Astrocyte (in vitro differentiated cells and primary cell): ENCODE results near the gene MT1X. TPM values are rescaled to one million over a fixed set of nuclear protein-coding genes. Genes with fewer than 3 reads are reported as not detected.
A peak's percentile ranks its signal among the peaks of the same experiment; 100 is the strongest.

Experiments
- DNase-seq: peaks from one replicate; pipeline ENCODE4 v3.0.0-alpha.2; 2010; ENCODE audit warnings: low read depth
- FAIRE-seq: peaks from 2 replicates; lab custom pipeline; 2011; peaks lifted over from hg19 to GRCh38; lab: Jason Lieb, UNC
- H2AFZ ChIP-seq: 2 replicates; pipeline ENCODE4 v1.6.0; 2012; ENCODE audit warnings: low read depth, low read length, inconsistent platforms
- H3K27ac ChIP-seq: 2 replicates; pipeline ENCODE4 v1.5.1; 2011; ENCODE audit warnings: low read depth, low read length, inconsistent platforms
- H3K27me3 ChIP-seq: 2 replicates; pipeline ENCODE4 v1.6.0; 2011; ENCODE audit warnings: low read length, inconsistent platforms; ENCODE audit not compliant: insufficient read depth
- H3K36me3 ChIP-seq: 2 replicates; pipeline ENCODE4 v1.5.1; 2011; ENCODE audit warnings: low read length, inconsistent platforms; ENCODE audit not compliant: insufficient read depth
- H3K4me1 ChIP-seq: 2 replicates; pipeline ENCODE4 v1.5.1; 2011; ENCODE audit warnings: low read length, inconsistent platforms; ENCODE audit not compliant: insufficient read depth
- H3K4me2 ChIP-seq: 2 replicates; pipeline ENCODE4 v1.6.0; 2012; ENCODE audit warnings: low read length, inconsistent platforms
- H3K4me3 ChIP-seq: 2 replicates; pipeline ENCODE4 v1.5.1; 2011; ENCODE audit warnings: low read depth, mild to moderate bottlenecking, low read length, inconsistent platforms; ENCODE audit not compliant: insufficient read depth
- H3K79me2 ChIP-seq: 2 replicates; pipeline ENCODE4 v1.6.0; 2012; ENCODE audit warnings: mild to moderate bottlenecking, low read length, inconsistent platforms; ENCODE audit not compliant: insufficient read depth
- H3K9ac ChIP-seq: 2 replicates; pipeline ENCODE4 v1.6.0; 2012; ENCODE audit warnings: mild to moderate bottlenecking, low read length, inconsistent platforms
- H3K9me3 ChIP-seq: 2 replicates; pipeline ENCODE4 v1.5.1; 2012; ENCODE audit warnings: low read depth, mild to moderate bottlenecking, low read length, inconsistent platforms; ENCODE audit not compliant: insufficient read depth
- H4K20me1 ChIP-seq: 2 replicates; pipeline ENCODE4 v1.6.0; 2012; ENCODE audit warnings: low read length, inconsistent platforms; ENCODE audit not compliant: insufficient read depth
- H3K27ac Mint-ChIP-seq: one replicate; pipeline ENCODE4 v1.8.0; 2021; ENCODE audit warnings: mild to moderate bottlenecking, mixed read lengths; ENCODE audit not compliant: unreplicated experiment
- H3K27me3 Mint-ChIP-seq: one replicate; pipeline ENCODE4 v1.8.0; 2021; ENCODE audit warnings: low read depth, mixed read lengths; ENCODE audit not compliant: unreplicated experiment
- H3K36me3 Mint-ChIP-seq: one replicate; pipeline ENCODE4 v1.8.0; 2021; ENCODE audit warnings: low read depth, mixed read lengths; ENCODE audit not compliant: unreplicated experiment
- H3K4me1 Mint-ChIP-seq: one replicate; pipeline ENCODE4 v1.8.0; 2021; ENCODE audit warnings: low read depth, mixed read lengths; ENCODE audit not compliant: unreplicated experiment
- H3K4me3 Mint-ChIP-seq: one replicate; pipeline ENCODE4 v1.8.0; 2021; ENCODE audit warnings: mild to moderate bottlenecking, moderate library complexity, mixed read lengths; ENCODE audit not compliant: unreplicated experiment
- H3K9me3 Mint-ChIP-seq: one replicate; pipeline ENCODE4 v1.8.0; 2021; ENCODE audit warnings: mild to moderate bottlenecking, mixed read lengths; ENCODE audit not compliant: unreplicated experiment
- CTCF ChIP-seq: IDR thresholded peaks from 2 replicates; pipeline ENCODE4 v1.5.1; 2011; ENCODE audit warnings: low read depth, mild to moderate bottlenecking, inconsistent platforms, low read length, moderate library complexity; ENCODE audit not compliant: insufficient read depth
- EZH2 ChIP-seq: IDR thresholded peaks from 2 replicates; pipeline ENCODE4 v1.6.1; 2012; ENCODE audit warnings: mild to moderate bottlenecking, low read length, inconsistent platforms; ENCODE audit not compliant: insufficient read depth
- total RNA-seq: library from RNA; stranded (reverse); gene quantifications from 2 replicates; pipeline ENCODE4 v1.2.1, GENCODE V29; 2021

The MT1X gene
- total RNA-seq, 1 donor from 2014 or later, result 7.0 TPM

DNA sequence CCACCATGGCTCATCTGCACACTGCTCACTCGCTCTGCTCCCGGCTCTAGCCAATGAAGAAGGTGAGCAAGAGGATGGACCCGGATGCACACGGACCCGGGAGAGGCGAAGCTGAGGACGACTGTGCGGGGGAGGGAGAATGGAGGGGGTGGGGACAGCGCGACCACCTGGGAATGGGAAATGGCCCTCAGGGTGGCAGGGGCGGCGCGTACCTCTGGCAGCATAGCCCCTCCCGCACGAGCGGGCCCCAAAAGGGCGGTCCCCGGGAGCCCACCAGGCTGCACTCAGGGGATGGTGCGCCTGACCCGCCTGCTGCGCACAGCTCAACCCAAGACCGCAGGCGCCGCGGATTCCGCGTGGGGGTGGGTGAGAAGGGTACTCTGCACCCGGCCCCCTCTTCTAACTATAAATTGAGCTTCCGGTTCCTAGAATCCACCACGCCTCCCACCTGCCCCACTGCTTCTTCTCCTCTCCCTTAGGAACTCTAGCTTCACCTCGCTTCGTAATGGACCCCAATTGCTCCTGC lies 6.5 kb upstream of the MT1X start:
- Mint-ChIP-seq H3K4me3 (no peak overlapping the region), H3K4me1 (no peaks in the 10 kb centered on the region), H3K36me3 (peaks cover 2% of the 10 kb centered on the region), H3K27ac (no peak overlapping the region), H3K9me3 (no peaks in the 10 kb centered on the region), H3K27me3 (peaks cover 86% of the 10 kb centered on the region)
- peaks cover 6% of the 10 kb centered on the region for H3K4me1 ChIP-seq
- H3K4me3 ChIP-seq, result no peak overlapping the region
- no peak overlapping the region for H3K27ac ChIP-seq
- no peaks in the 10 kb centered on the region for H4K20me1 ChIP-seq
- FAIRE-seq (no peak), DNase-seq (no peak)
- H3K4me2 ChIP-seq, result peak overlapping the region; percentile 70
- no peak overlapping the region for H3K9ac ChIP-seq
- H3K36me3 ChIP-seq, result no peaks in the 10 kb centered on the region
- H3K27me3 ChIP-seq, result peaks cover 53% of the 10 kb centered on the region
- no peaks in the 10 kb centered on the region for H3K79me2 ChIP-seq
- no peak overlapping the region for H2AFZ ChIP-seq
- TF ChIP-seq EZH2, result no peak
- TF ChIP-seq CTCF, result no peak
- no peaks in the 10 kb centered on the region for H3K9me3 ChIP-seq

DNA sequence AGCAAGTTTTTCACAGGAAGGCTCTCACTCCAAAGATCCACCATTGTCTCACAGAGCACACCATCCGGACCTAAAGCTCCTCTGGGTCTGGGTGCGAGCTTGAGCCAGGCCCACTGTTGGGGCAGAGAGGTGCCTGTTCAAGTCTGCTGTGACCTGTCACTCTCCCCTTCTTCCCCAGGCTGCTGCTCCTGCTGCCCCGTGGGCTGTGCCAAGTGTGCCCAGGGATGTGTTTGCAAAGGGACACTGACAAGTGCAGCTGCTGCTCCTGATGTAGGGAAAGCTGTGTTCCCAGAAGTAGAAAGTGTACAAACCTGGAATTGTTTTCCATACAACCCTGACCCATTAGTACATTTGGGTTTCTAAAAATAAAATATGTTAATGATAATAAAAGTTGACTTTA lies 4.8 kb upstream of the MT1X start:
- Histone ChIP-seq H3K9ac (no peak overlapping the region), H3K27ac (no peak overlapping the region), H3K36me3 (no peaks in the 10 kb centered on the region), H3K9me3 (no peaks in the 10 kb centered on the region), H3K4me2 (no peak overlapping the region), H3K79me2 (no peaks in the 10 kb centered on the region), H3K4me1 (peaks cover 13% of the 10 kb centered on the region), H3K4me3 (no peak overlapping the region), H3K27me3 (peaks cover 35% of the 10 kb centered on the region), H4K20me1 (no peaks in the 10 kb centered on the region), H2AFZ (no peak overlapping the region)
- peaks cover 3% of the 10 kb centered on the region for H3K4me1 Mint-ChIP-seq
- DNase-seq, result no peak
- no peaks in the 10 kb centered on the region for H3K36me3 Mint-ChIP-seq
- peaks cover 74% of the 10 kb centered on the region for H3K27me3 Mint-ChIP-seq
- TF ChIP-seq EZH2, result no peak
- TF ChIP-seq CTCF, result no peak
- peaks cover 1% of the 10 kb centered on the region for H3K9me3 Mint-ChIP-seq
- no peak overlapping the region for H3K4me3 Mint-ChIP-seq
- no peak overlapping the region for H3K27ac Mint-ChIP-seq
- FAIRE-seq, result no peak

DNA sequence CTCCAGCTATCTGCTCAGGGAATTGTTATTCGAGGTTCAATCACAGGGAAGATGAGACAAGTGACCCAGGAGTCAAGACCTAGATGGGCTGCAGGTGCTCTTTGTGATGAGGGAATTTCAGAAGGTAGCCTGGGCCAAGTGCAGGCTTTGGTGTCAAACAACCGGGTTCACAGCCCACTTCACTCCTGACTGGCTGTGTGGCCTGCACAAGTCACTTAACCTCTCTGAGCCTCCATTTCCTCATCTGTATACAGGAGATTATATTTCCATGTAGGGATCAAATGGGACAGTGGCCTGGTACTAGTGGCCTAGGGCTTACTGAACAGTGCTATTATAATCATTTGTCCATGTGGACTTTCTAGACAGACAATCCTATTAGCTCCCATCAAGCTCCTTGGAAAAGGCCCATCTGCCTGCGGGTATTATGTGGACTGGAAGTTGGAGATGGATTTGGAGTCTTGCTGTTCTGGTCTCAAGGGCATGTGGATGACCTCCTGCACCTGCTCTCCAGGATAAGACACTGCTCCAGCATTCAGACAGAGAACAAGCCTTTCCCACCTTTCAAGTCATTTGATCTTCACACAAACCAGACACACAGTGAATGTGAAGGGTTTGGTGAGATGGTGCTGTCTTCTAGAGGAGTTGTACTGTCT lies 3.1 kb upstream of the MT1X start:
- peaks cover 68% of the 10 kb centered on the region for H3K27me3 Mint-ChIP-seq
- no peaks in the 10 kb centered on the region for H3K79me2 ChIP-seq
- peaks cover 20% of the 10 kb centered on the region for H3K4me1 ChIP-seq
- no peaks in the 10 kb centered on the region for H3K9me3 ChIP-seq
- H3K4me1 Mint-ChIP-seq, result peaks cover 3% of the 10 kb centered on the region
- H3K36me3 ChIP-seq, result no peaks in the 10 kb centered on the region
- no peak for DNase-seq
- FAIRE-seq, result no peak
- no peaks in the 10 kb centered on the region for H3K36me3 Mint-ChIP-seq
- no peak for TF ChIP-seq EZH2
- TF ChIP-seq CTCF, result no peak
- peaks cover 1% of the 10 kb centered on the region for H3K9me3 Mint-ChIP-seq
- H3K4me2 ChIP-seq, result no peak overlapping the region
- H3K4me3 ChIP-seq, result no peak overlapping the region
- H3K27me3 ChIP-seq, result peaks cover 22% of the 10 kb centered on the region
- H3K4me3 Mint-ChIP-seq, result no peak overlapping the region
- H4K20me1 ChIP-seq, result no peaks in the 10 kb centered on the region
- no peak overlapping the region for H2AFZ ChIP-seq
- H3K27ac ChIP-seq, result no peak overlapping the region
- H3K27ac Mint-ChIP-seq, result no peak overlapping the region
- H3K9ac ChIP-seq, result no peak overlapping the region
